Measurements from ENCODE around the gene DENND4A. TPM values are rescaled to one million over a fixed set of nuclear protein-coding genes. Genes with fewer than 3 reads are reported as not detected.
A peak's percentile ranks its signal among the peaks of the same experiment; 100 is the strongest.
"Not testable (repeated sequence)": the region's sequence is repeated elsewhere in the genome, so short reads cannot be mapped to it uniquely, and the experiment has no call there.

DENND4A gene
- polyA plus RNA-seq, 4 donors = 14.5 to 23.8 (median 15.7) TPM

DNA sequence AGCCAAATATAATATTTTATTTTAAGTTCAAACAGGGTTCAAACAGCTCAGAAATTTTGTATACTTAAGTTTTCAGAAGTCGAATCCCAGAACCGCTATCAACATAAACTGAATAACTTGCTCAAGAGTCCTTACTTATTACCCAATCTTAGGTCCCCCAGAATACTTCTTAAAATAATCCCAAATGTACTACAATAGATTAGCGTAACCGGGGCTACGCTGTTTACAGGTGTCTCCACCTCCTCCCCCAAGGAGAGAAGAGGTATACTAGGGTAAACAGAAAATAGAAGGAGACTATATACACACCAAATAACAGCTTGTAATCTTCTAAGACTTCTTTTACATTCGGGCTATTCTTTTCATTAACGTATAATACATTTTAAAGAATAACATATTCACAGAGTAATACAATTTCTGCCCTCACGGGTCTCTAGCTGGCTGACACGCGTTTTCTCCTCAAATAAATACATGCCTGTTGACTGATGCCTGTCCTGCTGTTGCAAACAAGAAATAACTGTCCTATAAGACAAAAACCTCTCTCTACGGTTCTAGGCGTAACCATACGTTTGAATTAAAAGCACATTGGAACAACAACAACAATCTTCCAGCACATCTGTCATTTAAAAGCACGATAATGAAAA, 1.3 kb downstream of the DENND4A start:
- peak in 1 of 4 donors; percentile 22 for DNase-seq (ENCODE audit: low read depth in 4 of 4, low spot score in 2 of 4)

- no peak for DNase-seq (ENCODE audit: low read depth in 4 of 4, low spot score in 2 of 4)
These were observed 2.2 kb downstream of the DENND4A start for GRCh38 chr15:65789759-65790425.

DNA sequence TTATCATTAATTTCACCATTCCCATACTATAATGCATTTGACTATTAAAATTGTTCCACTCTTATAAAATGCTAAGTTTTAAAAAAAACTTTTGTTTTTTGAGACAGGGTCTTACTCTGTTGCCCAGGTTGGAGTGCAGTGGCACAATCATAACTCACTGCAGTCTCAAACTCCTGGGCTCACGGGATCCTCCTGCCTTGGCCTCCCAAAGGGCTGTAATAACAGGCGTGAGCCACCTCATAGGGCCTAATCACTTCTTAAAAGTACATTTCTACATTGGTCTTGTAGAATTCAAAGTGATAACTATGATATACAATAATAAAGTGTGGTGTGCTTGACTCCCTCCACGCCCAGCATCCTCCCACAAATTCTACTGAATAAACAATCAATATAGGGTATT, 3.0 kb downstream of the DENND4A start:
- no peak for DNase-seq (ENCODE audit: low read depth in 4 of 4, low spot score in 2 of 4)

DNA sequence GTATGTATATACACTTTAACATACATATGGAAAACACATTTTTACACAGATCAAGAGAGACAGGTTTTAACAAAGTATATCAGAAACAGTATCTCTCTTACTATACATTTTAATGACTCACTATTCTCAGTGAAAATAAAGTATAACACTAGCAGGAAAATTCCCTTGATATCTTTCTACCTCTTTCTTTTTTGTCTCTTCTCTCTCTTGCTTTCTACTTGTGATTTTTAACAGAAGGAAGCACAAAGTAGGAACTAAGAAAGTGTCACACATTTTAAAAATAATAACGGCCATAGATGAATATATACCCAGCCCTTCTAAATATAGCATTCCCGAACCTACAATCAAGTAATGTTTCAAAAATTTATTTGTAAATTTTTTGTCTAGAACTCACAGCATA, 4.8 kb downstream of the DENND4A start:
- no peak for DNase-seq (ENCODE audit: low read depth in 4 of 4, low spot score in 2 of 4)

GRCh38 chr15:65785151-65785550, 6.9 kb downstream of the DENND4A start:
- DNase-seq (ENCODE audit: low read depth in 4 of 4, low spot score in 2 of 4) = no peak

DNA sequence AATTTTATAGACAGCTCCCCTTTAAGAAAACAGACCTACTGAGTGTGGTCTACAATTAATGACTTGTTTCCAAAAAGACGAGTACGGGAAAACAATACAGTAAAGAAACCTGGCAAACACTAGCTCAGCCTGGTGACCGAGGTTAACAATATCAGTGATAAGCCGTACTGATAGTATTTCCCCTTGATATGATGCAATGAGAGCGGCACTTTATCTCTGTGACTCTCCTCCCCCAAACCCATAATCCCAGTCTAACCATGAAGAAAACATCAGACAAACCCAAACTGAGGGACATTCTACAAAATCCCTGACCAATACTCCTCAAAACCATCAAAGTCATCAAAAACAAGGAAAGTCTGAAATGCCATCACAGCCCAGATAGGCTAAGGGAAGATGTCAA, 8.2 kb downstream of the DENND4A start:
- no peak for DNase-seq (ENCODE audit: low read depth in 4 of 4, low spot score in 2 of 4)

DNA sequence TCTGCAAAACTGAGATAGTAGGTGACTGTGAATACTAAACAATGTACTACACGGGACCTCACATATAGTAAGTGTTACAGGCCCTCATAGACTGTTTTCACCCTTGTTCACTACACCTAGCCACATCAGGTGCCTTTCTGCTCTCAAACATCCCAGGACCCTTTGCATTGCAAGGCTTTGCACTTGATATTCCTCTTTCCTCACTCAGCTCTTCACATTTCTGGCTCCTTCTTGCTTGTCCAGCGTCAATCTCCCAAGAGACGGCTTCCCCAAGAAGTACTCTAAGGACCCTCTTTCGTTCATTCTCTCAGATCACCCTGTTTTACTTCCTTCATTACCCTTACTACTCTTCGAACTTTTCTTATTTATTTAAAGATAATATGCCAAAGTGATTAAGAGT, 10.0 kb downstream of the DENND4A start:
- no peak for DNase-seq (ENCODE audit: low read depth in 4 of 4, low spot score in 2 of 4)

- DNase-seq (ENCODE audit: low read depth in 4 of 4, low spot score in 2 of 4) = not testable (repeated sequence)
These were observed 13.4 kb downstream of the DENND4A start for GRCh38 chr15:65778701-65779100.

GRCh38 chr15:65778269-65778668, 13.8 kb downstream of the DENND4A start:
- no peak for DNase-seq (ENCODE audit: low read depth in 4 of 4, low spot score in 2 of 4)

DNA sequence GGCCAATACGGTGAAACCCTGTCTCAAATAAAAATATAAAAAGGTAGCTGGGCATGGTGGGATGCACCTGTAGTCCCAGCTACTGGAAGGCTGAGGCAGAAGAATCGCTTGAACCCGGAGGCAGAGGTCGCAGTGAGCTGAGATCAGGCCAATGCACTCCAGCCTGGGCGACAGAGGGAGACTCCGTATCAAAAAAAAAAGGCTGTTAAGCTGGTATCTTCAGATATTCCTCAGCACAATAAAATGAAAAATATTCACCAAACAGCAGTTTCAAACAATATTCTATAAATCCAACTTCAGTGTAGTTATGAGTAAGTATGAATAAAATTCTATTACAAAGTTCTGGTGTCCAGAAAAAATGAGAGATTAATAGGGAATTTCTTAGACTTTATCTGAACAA, 14.2 kb downstream of the DENND4A start:
- DNase-seq (ENCODE audit: low read depth in 4 of 4, low spot score in 2 of 4) = no peak

DNA sequence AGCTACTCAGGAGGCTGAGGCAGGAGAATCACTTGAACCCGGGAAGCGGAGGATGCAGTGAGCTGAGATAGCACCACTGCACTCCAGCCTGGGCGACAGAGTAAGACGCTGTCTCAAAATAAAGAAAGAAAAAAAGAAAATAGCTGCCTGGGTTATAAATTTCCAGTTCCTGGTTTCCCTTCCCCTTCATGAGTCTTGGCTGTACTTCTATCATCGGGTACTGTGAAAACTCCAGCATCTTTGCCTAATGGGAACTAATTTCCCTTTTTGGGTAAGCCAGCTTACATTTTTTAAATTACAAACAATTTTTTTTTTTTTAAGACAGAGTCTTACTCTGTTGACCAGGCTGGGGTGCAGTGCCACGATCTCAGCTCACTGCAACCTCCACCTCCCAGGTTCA, 15.0 kb downstream of the DENND4A start:
- no peak for DNase-seq (ENCODE audit: low read depth in 4 of 4, low spot score in 2 of 4)

DNA sequence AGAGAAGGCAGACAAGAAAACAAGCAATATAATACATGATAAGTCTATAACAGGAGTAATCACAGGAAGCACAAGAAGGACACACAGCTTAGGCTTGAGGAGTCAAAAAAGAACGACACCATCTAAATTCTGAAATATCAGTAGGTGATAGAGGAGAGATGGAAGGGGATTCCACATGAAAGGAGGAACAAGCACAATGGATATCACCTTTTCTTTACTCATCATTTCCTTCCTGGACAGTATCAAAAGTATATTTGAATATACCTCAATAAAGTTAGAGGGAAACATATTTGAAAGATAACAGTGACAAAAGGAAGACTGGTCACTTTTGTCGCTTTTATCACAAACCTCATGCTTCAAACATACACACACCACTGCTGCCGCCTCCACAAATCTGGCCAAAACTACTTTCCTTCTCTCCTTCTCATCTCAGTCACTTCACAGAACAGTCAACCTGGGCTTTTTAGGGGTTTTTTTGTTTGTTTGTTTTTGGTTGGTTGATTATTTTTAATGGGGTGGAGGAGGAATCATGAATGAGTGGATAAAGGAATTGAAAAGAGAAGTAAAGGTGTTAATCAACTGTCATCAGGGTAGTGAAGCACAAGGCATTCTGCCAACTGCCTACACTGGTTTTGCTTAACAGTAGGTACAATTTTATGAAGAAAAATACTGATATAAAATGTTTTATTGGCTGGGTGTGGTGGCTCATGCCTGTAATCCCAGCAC, 18.5 kb downstream of the DENND4A start:
- no peak for DNase-seq (ENCODE audit: low read depth in 4 of 4, low spot score in 2 of 4)

DNA sequence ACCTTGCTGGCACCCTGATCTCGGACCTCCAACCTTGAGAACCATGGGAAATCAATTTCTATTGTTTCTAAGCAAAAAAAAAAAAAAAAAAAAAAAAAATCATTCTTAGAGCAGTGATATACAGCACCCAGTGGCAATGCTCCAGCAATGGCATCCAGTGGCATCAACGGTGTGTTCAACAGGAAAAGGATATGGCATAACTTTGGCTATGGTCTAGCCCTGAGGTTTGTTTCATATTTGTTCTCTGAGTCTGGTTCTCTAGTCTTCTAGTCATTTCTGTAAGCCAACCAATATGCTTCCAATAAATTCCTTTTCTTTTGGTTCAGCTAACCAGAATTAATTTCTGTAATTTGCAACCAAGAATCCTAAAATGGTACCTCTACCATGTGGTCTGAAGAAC, 19.2 kb downstream of the DENND4A start:
- DNase-seq (ENCODE audit: low read depth in 4 of 4, low spot score in 2 of 4) = no peak

GRCh38 chr15:65771870-65772269, 20.2 kb downstream of the DENND4A start:
- DNase-seq (ENCODE audit: low read depth in 4 of 4, low spot score in 2 of 4) = no peak

- DNase-seq (ENCODE audit: low read depth in 4 of 4, low spot score in 2 of 4) = no peak
These were observed 22.6 kb downstream of the DENND4A start for GRCh38 chr15:65769482-65769881.

- DNase-seq (ENCODE audit: low read depth in 4 of 4, low spot score in 2 of 4) = no peak
These were observed 24.2 kb downstream of the DENND4A start for GRCh38 chr15:65767895-65768294.

DNA sequence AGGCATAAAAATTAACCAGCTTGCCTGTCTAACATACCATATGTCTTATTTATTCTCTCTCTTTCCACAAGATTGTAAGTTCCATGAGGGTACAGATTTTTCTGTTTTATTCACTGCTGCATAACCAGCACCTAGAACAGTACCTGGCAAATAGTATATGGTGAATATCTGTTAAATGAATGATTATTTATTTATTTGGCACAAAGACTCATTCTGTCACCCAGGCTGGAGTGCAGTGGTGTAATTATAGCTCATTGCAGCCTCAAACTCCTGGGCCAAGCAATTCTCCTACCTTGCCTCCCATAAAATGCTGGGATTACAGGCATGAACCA, 24.9 kb downstream of the DENND4A start:
- DNase-seq (ENCODE audit: low read depth in 4 of 4, low spot score in 2 of 4) = no peak

GRCh38 chr15:65766422-65767263, 25.4 kb downstream of the DENND4A start:
- no peak for DNase-seq (ENCODE audit: low read depth in 4 of 4, low spot score in 2 of 4)

DNA sequence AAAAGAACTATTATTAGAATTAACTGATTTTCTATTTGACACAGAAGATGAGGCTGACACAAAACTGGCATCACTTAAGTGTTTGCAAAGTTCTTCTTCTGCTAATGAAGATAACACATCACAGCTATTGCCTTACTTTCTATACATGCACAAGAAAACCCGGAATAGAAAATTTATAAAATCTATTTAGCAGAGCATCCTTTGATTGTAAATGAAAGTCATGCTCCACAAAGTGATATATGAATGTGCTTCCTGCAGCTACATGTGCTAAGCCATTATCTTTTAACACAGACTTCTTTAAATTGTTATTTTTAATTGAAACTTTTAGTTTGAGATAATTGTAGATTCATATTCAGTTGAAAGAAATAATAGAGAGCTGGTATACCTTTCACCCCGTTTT, 27.0 kb downstream of the DENND4A start:
- no peak for DNase-seq (ENCODE audit: low read depth in 4 of 4, low spot score in 2 of 4)

DNA sequence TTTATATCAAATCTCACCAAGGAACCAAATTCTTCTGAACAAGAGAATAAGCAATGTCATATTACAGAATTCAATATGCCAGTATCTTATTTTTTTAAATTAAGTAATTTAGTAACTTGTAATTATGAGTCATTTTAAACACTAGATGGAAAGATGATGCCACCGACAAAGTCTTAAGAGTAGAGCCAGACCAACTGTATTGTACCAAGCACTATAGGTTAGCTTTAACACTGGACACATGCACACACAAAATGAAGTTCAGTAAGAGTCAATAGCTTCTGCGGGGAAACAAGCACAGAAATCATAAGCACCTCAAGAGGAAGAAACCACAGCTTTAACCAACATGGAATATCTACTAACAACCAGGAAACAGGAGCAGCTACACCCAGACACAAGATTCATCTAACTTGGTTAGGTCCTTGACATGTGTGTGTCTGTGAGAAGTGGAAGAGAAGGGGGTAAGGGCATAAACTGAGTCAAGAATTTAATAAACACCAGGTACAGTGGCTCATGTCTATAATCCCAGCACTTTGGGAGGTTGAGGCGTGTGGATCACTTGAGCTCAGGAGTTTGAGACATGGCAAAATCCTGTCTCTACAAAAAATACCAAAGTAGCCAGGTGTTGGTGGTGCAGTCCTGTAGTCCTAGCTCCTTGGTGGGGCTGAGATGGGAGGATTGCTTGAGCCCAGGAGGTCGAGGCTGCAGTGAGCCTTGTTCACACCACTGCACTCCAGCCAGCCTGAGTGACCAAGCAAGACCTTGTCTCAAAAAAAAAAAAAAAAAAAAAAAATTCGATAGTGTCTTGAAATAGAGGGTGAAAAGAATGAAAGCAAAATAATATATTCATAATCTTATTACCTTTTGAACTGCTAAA, 28.9 kb downstream of the DENND4A start:
- DNase-seq (ENCODE audit: low read depth in 4 of 4, low spot score in 2 of 4) = no peak
